HCT116 (cell line): ENCODE measurements around the gene AVEN.

ENCODE experiments used
- POLR2A ChIP-seq: IDR thresholded peaks from 2 replicates; pipeline ENCODE4 v1.7.0; 2011; ENCODE audit warnings: borderline replicate concordance; ENCODE audit not compliant: insufficient read depth, insufficient read length; ENCODE audit errors: extremely low read depth
- POLR2AphosphoS5 ChIP-seq: IDR thresholded peaks from 2 replicates; pipeline ENCODE4 v1.6.1; 2011; ENCODE audit warnings: mild to moderate bottlenecking, low read depth, low read length, moderate library complexity
- RAD21 ChIP-seq: IDR thresholded peaks from 2 replicates; pipeline ENCODE4 v1.6.1; 2012; ENCODE audit warnings: low read depth, mild to moderate bottlenecking
- TCF7L2 ChIP-seq: IDR thresholded peaks from 2 replicates; pipeline ENCODE4 v1.7.0; 2011; ENCODE audit warnings: borderline replicate concordance, inconsistent platforms; ENCODE audit not compliant: insufficient read depth, insufficient read length; ENCODE audit errors: extremely low read depth
- ZBTB33 ChIP-seq: IDR thresholded peaks from 2 replicates; pipeline ENCODE4 v1.6.1; 2011; ENCODE audit warnings: mild to moderate bottlenecking, low read length, moderate library complexity; ENCODE audit not compliant: insufficient replicate concordance; ENCODE audit errors: extremely low read depth
- TF ChIP-seq, protein P1 (sequence below): IDR thresholded peaks from 2 replicates; pipeline ENCODE4 v1.6.1; 2012

- TF ChIP-seq POLR2A (no peak), TCF7L2 (no peak), ZBTB33 (no peak), POLR2AphosphoS5 (no peak), RAD21 (no peak)
- TF ChIP-seq, protein P1, sequence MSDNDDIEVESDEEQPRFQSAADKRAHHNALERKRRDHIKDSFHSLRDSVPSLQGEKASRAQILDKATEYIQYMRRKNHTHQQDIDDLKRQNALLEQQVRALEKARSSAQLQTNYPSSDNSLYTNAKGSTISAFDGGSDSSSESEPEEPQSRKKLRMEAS = no peak
Observed at GRCh38 chr15:34018021-34018645, 20.9 kb downstream of the AVEN start.
